GM18502 (cell line): ENCODE measurements around the gene AMH.

Source experiments
- ATAC-seq: cut with Tn5 transposase; IDR thresholded peaks from one replicate; pipeline ENCODE4 v1.9.1; 2021; ENCODE audit warnings: mild to moderate bottlenecking; ENCODE audit not compliant: unreplicated experiment, poor library complexity

AMH gene

DNA sequence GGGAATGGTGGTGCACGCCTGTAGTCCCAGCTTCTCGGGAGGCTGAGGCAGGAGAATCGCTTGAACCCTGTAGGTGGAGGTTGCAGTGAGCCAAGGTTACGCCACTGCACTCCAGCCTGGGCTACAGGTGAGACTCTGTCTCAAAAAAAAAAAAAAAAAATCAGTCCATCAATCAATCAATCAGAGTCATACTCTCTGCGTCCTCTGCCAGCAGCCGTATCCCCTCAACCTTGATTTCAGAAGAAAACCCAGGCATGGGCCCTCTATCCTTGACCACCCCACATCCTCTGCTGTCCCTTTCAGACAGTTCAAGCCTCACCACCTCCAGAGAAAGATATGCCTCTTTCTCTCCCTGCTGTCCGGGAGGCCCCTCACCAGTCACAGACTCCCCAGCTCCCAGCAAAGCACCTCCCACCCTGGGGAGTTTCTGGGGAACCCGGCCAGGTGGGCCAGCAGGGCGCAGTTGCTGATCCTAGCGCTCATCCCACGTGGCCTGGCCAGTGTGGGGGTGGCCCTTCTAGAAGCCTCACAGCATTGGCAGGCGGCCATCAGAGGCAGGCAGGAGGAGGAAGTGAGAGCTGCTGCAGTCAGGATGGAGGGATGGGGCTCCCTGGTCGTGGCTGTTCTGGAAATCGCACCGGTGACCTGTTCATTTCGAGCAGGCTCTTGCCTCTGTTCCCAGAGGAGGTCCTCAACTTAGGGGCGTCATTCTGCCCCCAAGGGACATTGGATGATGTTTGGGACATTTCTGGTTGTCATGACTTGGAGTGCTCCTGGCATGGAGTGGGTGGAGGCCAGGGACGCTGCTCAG is 17.3 kb downstream of the AMH start:
- peak; percentile 26 for ATAC-seq

- ATAC-seq, result no peak
These were observed 19.3 kb downstream of the AMH start for GRCh38 chr19:2268480-2268830.

DNA sequence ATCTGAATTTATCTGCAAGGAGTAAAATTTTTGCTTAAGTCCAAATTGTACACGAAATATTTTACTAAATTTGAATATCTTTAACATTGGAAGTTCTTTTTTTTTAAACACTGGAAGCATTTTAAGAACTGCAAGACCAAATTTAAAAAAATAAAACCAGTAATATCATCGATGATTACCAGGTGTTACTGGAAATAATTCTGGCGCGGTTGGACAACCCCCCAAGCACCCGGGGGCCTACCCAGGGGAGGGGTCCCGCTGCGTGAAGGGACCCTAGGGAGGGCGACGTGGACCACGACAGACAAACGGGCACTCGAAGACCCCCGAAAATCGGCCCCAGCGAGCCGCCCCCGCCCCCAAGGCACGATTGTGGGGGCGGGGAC is 19.7 kb downstream of the AMH start:
- no peak for ATAC-seq

- peak; percentile 57 for ATAC-seq
These were observed 20.4 kb downstream of the AMH start for GRCh38 chr19:2269244-2270156.

DNA sequence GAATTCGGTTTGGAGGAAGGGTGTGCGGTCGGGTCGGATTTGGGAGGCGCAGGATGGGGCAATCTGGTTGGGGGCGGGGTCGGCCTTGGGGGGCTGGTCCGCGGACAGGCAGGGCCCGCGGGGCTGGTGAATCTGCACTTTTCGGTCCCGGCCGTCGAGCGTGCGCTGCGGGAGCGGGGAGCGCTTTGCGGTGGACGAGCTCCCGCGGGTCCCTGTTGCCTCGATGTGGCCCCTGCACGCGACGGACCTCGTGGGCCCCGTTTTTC is 21.0 kb downstream of the AMH start:
- ATAC-seq, result no peak

GRCh38 chr19:2270423-2271233 is 21.5 kb downstream of the AMH start:
- ATAC-seq, result no peak

GRCh38 chr19:2271234-2272103 is 22.3 kb downstream of the AMH start:
- no peak for ATAC-seq

GRCh38 chr19:2273356-2274184 is 24.4 kb downstream of the AMH start:
- ATAC-seq, result peak; percentile 25

- no peak for ATAC-seq
These were observed 25.1 kb downstream of the AMH start for GRCh38 chr19:2274185-2274711.

- ATAC-seq, result no peak
These were observed 25.9 kb downstream of the AMH start for GRCh38 chr19:2274931-2275535.

GRCh38 chr19:2275588-2276428 is 26.7 kb downstream of the AMH start:
- ATAC-seq, result no peak

DNA sequence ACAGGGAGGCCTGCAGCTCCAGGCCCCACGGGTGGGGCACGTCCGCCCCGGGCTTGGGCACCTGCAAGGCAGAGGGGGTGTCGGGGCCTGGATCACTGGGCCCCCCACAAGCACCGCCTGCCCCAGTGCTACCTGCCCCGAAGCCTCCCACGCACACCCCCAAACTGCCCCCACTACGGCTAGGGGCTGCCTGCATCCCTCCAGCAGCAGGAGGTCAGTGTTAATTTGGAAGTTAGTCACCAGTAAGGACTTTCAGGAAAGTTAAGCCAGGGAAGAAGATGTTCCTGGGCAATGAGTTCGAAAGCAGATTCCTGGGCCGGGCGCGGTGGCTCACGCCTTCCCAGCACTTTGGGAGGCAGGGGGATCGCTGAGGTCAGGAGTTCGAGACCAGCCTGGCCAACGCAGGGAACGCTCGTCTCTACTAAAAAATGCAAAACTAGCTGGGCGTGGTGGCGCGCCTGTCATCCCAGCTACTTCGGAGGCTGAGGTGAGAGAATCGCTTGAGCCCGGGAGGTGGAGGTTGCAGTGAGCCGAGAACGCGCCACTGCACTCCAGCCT is 27.4 kb downstream of the AMH start:
- ATAC-seq, result no peak

- ATAC-seq, result no peak
These were observed 28.0 kb downstream of the AMH start for GRCh38 chr19:2277138-2277537.

DNA sequence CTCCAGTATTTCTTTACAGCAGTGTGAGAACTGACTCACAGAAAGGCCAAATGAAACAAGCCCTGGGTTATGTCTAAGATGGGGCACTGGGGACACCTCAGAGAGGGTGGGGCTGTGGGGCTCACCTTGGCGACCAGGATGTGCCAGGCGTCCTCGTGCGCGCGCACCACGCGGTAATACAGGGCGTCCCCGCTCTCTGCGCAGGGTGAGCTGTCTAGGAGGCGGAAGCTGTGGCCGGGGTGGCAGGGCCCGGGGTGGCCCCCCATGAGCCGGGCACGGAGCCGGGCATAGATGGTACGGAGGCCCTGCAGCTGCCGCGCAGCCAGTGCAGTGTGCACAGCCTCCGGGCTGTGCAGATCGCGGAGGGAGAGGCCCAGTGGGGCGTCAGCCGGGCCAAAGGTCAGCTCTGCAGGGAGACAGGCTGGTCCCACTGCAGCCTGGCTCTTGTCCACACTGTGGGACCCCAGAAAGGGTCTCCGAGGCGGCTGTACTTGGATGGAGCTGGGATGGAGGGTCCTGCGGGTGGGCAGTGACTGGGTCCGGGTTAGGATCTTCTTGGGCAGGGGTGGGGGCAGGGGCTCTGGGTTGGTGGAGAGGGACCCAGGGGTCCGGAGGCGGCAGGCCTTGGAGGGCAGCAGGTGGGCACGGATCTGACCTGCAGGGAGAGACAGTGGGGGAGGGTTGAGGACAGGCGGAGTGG is 29.5 kb downstream of the AMH start:
- ATAC-seq, result no peak

- ATAC-seq, result no peak
These were observed 31.6 kb downstream of the AMH start for GRCh38 chr19:2280633-2281264.
